Measurements from ENCODE around the gene GRAP2. TPM values are rescaled to one million over a fixed set of nuclear protein-coding genes. Genes with fewer than 3 reads are reported as not detected.

The GRAP2 gene
- total and polyA plus RNA-seq, 2 of the 8 experiments (the other 6 are each of a cell fraction or from before 2014, with no cell fraction given) = 0.08 TPM; not detected in 1

DNA sequence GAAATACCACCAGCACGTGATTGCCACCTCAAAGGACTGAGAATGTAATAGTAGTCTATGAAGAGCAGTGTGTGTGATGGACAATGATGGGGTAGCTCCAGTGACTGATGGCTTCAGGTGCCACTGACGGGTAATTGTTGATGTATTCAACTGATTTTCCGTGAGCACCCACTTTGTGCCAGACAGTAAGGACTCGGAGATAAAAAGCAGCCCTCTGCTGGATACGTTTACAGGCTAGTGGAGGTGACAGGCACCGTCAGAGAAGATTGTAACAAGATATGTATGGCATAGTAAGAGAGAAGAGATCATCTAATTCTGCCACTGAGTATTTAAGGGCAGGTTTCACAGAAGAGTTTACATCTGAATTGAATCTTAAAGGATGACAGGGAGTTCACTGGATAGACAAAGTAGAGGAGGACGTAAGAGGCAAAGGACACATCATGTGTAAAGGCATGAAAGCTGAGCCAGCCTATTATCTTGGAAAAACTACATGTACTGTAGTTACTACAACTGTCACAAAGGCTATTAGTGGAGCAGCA is 6.3 kb upstream of the GRAP2 start:
- Histone ChIP-seq H3K4me1 (replicated peaks in 1 of 4; ENCODE audit: control insufficient read depth in 3 of 4, insufficient read depth in 4 of 4, low read length in 3 of 4) (peaks cover 0 to 5% (median 0%) of the 10 kb centered on the region in 4 experiments; a peak in 1 of 7 replicates), H3K4me3 (ENCODE audit: extremely low read depth in 1 of 4, insufficient read depth in 2 of 4, low read depth in 3 of 4, low read length in 4 of 4) (no peak overlapping the region), H3K79me1 (ENCODE audit: low read depth, low read length) (no peaks in the 10 kb centered on the region), H3K4ac (replicated peaks; ENCODE audit: insufficient read length, low read depth, low read length) (no peak overlapping the region), H3K14ac (ENCODE audit: insufficient read length) (no peak overlapping the region), H3K36me3 (ENCODE audit: control insufficient read depth in 2 of 4, insufficient read depth in 4 of 4, low read length in 3 of 4) (no peaks in the 10 kb centered on the region), H3K23me2 (ENCODE audit: low read depth, low read length) (no peaks in the 10 kb centered on the region), H3K27ac (ENCODE audit: low read depth, low read length) (no peak overlapping the region), H3K23ac (ENCODE audit: insufficient read length) (no peak overlapping the region), H3K18ac (ENCODE audit: extremely low read depth, low read length) (no peak overlapping the region), H3K9ac (replicated peaks in 1 of 4; ENCODE audit: extremely low read depth in 1 of 4, low read depth in 3 of 4, low read length in 3 of 4) (no peak overlapping the region), H2BK120ac (replicated peaks; ENCODE audit: low read depth, low read length) (no peak overlapping the region), H2BK12ac (ENCODE audit: low read depth, low read length) (no peak overlapping the region), H2AK5ac (ENCODE audit: low read depth, low read length) (no peak overlapping the region), H3K56ac (replicated peaks; ENCODE audit: insufficient read length, low read depth, low read length) (no peak overlapping the region), H4K91ac (replicated peaks; ENCODE audit: insufficient read length, low read length) (no peak overlapping the region), H4K8ac (ENCODE audit: extremely low read depth, insufficient read depth, low read length) (no peak overlapping the region), H3K27me3 (replicated peaks in 1 of 4; ENCODE audit: control insufficient read depth in 3 of 4, extremely low read depth in 1 of 4, insufficient read depth in 3 of 4, low read length in 3 of 4) (no peaks in the 10 kb centered on the region), H2BK15ac (ENCODE audit: low read length) (no peak overlapping the region), H3K79me2 (ENCODE audit: control insufficient read depth in 1 of 2, insufficient read depth in 2 of 2, low read length in 2 of 2) (no peaks in the 10 kb centered on the region), H2BK5ac (ENCODE audit: low read depth, low read length) (no peak overlapping the region), H4K5ac (ENCODE audit: insufficient read length, low read depth, low read length) (no peak overlapping the region), H3K4me2 (ENCODE audit: insufficient read depth in 1 of 2, low read depth in 2 of 2, low read length in 2 of 2) (no peak overlapping the region), H2AFZ (ENCODE audit: low read length) (no peak overlapping the region), H3K9me3 (ENCODE audit: insufficient read depth in 2 of 2, low read depth in 1 of 2, low read length in 1 of 2) (no peaks in the 10 kb centered on the region), H2BK20ac (ENCODE audit: low read length) (no peak overlapping the region), H4K20me1 (replicated peaks in 1 of 2; ENCODE audit: control insufficient read depth in 1 of 2, insufficient read depth in 2 of 2, low read length in 2 of 2) (no peaks in the 10 kb centered on the region)
- TF ChIP-seq YY1 (IDR thresholded peaks at IDR 0.05; ENCODE audit: low read depth, low read length) (no peak), SIRT6 (IDR thresholded peaks at IDR 0.05; ENCODE audit: low read length) (no peak), CBX5 (IDR thresholded peaks at IDR 0.05; ENCODE audit: low read depth, low read length) (no peak), GABPA (IDR thresholded peaks at IDR 0.05; ENCODE audit: borderline replicate concordance, insufficient read depth, low read length) (no peak), KDM5A (IDR thresholded peaks at IDR 0.05; ENCODE audit: low read length) (no peak), POU5F1 (IDR thresholded peaks at IDR 0.05; ENCODE audit: low read depth, low read length) (no peak), BCL11A (IDR thresholded peaks at IDR 0.05; ENCODE audit: low read depth in 2 of 2, low read length in 2 of 2) (no peak), JUN (IDR thresholded peaks at IDR 0.05; ENCODE audit: low read depth, low read length) (no peak), ATF2 (IDR thresholded peaks at IDR 0.05; ENCODE audit: low read length) (no peak), KDM1A (IDR thresholded peaks at IDR 0.05; ENCODE audit: borderline replicate concordance, low read length) (no peak)
- TF ChIP-seq, protein P1, sequence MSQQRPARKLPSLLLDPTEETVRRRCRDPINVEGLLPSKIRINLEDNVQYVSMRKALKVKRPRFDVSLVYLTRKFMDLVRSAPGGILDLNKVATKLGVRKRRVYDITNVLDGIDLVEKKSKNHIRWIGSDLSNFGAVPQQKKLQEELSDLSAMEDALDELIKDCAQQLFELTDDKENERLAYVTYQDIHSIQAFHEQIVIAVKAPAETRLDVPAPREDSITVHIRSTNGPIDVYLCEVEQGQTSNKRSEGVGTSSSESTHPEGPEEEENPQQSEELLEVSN (IDR thresholded peaks at IDR 0.05) = no peak
- 79% methylated on average over 7 of the region's 7 CpGs; no CpG with 5 or more reads in 1 of the 2 experiments for WGBS, 2 experiments (ENCODE audit: extremely low coverage in 1 of 2, insufficient coverage in 1 of 2, insufficient read length in 1 of 2, insufficient replicate concordance in 2 of 2, low coverage in 1 of 2, low lambda C conversion rate in 2 of 2, missing lambda C conversion rate in 1 of 2)
- DNase-seq (ENCODE audit: low read depth in 1 of 2, low spot score in 2 of 2) = no peak
- POLR2A ChIA-PET (ENCODE audit: partially characterized antibody) = no interaction called here
- CTCF ChIA-PET (ENCODE audit: partially characterized antibody) = interaction anchor here (0.7 kb wide), 1 partner anchor 357 kb away, joined by 3 read pairs; no protein-coding TSS in a partner anchor
- no peak for FAIRE-seq

All from H1 (cell line).